ENCODE data around the gene UBXN4. TPM values are rescaled to one million over a fixed set of nuclear protein-coding genes. Genes with fewer than 3 reads are reported as not detected.

UBXN4 gene
- total RNA-seq, 1 experiment from 2014 or later = 69.7 TPM

- Histone ChIP-seq H3K4me1 (ENCODE audit: control insufficient read depth in 1 of 2, insufficient read depth in 2 of 2, low read length in 2 of 2) (no peaks in the 10 kb centered on the region), H3K4me3 (replicated peaks in 1 of 2; ENCODE audit: low read depth in 1 of 2, low read length in 2 of 2) (no peak overlapping the region), H3K79me2 (ENCODE audit: insufficient read depth, low read length) (no peaks in the 10 kb centered on the region; the same call in 1 of the 2 replicates), H3K9me2 (ENCODE audit: insufficient read depth) (no peaks in the 10 kb centered on the region), H3K9ac (ENCODE audit: low read length) (no peak overlapping the region), H3K27ac (ENCODE audit: low read depth, low read length) (no peak overlapping the region), H2AFZ (ENCODE audit: low read depth, low read length, poor library complexity, severe bottlenecking) (no peak overlapping the region), H4K20me1 (ENCODE audit: insufficient read depth) (no peaks in the 10 kb centered on the region), H3K9me3 (ENCODE audit: control insufficient read depth in 1 of 2, insufficient read depth in 1 of 2, low read depth in 1 of 2, low read length in 2 of 2) (no peaks in the 10 kb centered on the region), H3K27me3 (ENCODE audit: insufficient read depth, low read length) (no peaks in the 10 kb centered on the region), H3K36me3 (ENCODE audit: control insufficient read depth in 1 of 2, insufficient read depth in 2 of 2, low read length in 2 of 2) (peaks cover 32 to 56% of the 10 kb centered on the region in 2 experiments), H3K4me2 (ENCODE audit: low read length) (no peak overlapping the region)
- no peak for TF ChIP-seq MAX (IDR thresholded peaks at IDR 0.05)
- TF ChIP-seq CEBPB (IDR thresholded peaks at IDR 0.05; ENCODE audit: low read depth) = no peak
- no peak for TF ChIP-seq ELF1 (IDR thresholded peaks at IDR 0.05; ENCODE audit: borderline replicate concordance, low read depth)
- no peak for TF ChIP-seq CTCF (IDR thresholded peaks at IDR 0.05 in 2 of 3, conservative IDR thresholded peaks at IDR 0.05 in 1 of 3; ENCODE audit: borderline replicate concordance in 1 of 3, insufficient read depth in 1 of 3, low read depth in 2 of 3, low read length in 2 of 3)
- TF ChIP-seq EZH2phosphoT487 (IDR thresholded peaks at IDR 0.05; ENCODE audit: borderline replicate concordance) = no peak
- TF ChIP-seq SP1 (IDR thresholded peaks at IDR 0.05; ENCODE audit: low read depth) = no peak
- RAD21 ChIA-PET (ENCODE audit: low non-redundant PET in 1 of 2, low total read pairs in 2 of 2, uncharacterized antibody in 2 of 2, unreplicated experiment in 2 of 2) = no interaction called here
- DNase-seq (ENCODE audit: low read depth, low spot score) (no peak), ATAC-seq (no peak)
- BruUV-seq (replicated peaks) = no TSS peak
- CTCF ChIA-PET = no interaction called here
- intact Hi-C loops (cut with micrococcal nuclease) = no loop called here
- POLR2A ChIA-PET = no interaction called here
These were observed 27.2 kb downstream of the UBXN4 start for GRCh38 chr2:135768863-135769262.

- TF ChIP-seq ATF3 (IDR thresholded peaks at IDR 0.05) = no peak
- no peak for TF ChIP-seq EGR1 (IDR thresholded peaks at IDR 0.05; ENCODE audit: low read depth)
- no peak for TF ChIP-seq ZBTB33 (IDR thresholded peaks at IDR 0.05; ENCODE audit: extremely low read depth, insufficient replicate concordance, low read length)
- TF ChIP-seq CEBPB (IDR thresholded peaks at IDR 0.05; ENCODE audit: low read depth) = no peak
- ATAC-seq (no peak), DNase-seq (ENCODE audit: low read depth, low spot score) (no peak)
- RAD21 ChIA-PET (ENCODE audit: low non-redundant PET in 1 of 2, low total read pairs in 2 of 2, uncharacterized antibody in 2 of 2, unreplicated experiment in 2 of 2) = no interaction called here
- CTCF ChIA-PET = no interaction called here
- no peak overlapping the region for H3K4me3 ChIP-seq (replicated peaks in 1 of 2; ENCODE audit: low read depth in 1 of 2, low read length in 2 of 2)
- peaks cover 50 to 62% of the 10 kb centered on the region in 2 experiments for H3K36me3 ChIP-seq (ENCODE audit: control insufficient read depth in 1 of 2, insufficient read depth in 2 of 2, low read length in 2 of 2)
- no peaks in the 10 kb centered on the region; the same call in 1 of the 2 replicates for H3K79me2 ChIP-seq (ENCODE audit: insufficient read depth, low read length)
- no peak overlapping the region for H3K27ac ChIP-seq (ENCODE audit: low read depth, low read length)
- H4K20me1 ChIP-seq (ENCODE audit: insufficient read depth) = no peaks in the 10 kb centered on the region
- H3K4me2 ChIP-seq (ENCODE audit: low read length) = no peak overlapping the region
- no peak overlapping the region for H2AFZ ChIP-seq (ENCODE audit: low read depth, low read length, poor library complexity, severe bottlenecking)
- H3K9ac ChIP-seq (ENCODE audit: low read length) = no peak overlapping the region
- no TSS peak for BruUV-seq (replicated peaks)
- no peaks in the 10 kb centered on the region for H3K4me1 ChIP-seq (ENCODE audit: control insufficient read depth in 1 of 2, insufficient read depth in 2 of 2, low read length in 2 of 2)
- POLR2A ChIA-PET = no interaction called here
- H3K9me3 ChIP-seq (ENCODE audit: control insufficient read depth in 1 of 2, insufficient read depth in 1 of 2, low read depth in 1 of 2, low read length in 2 of 2) = no peaks in the 10 kb centered on the region
- intact Hi-C loops (cut with micrococcal nuclease) = no loop called here
- H3K27me3 ChIP-seq (ENCODE audit: insufficient read depth, low read length) = no peaks in the 10 kb centered on the region
- no peaks in the 10 kb centered on the region for H3K9me2 ChIP-seq (ENCODE audit: insufficient read depth)
These were observed 31.7 kb downstream of the UBXN4 start for GRCh38 chr2:135773319-135773718.
